BE2C (cell line): ENCODE measurements around the gene LDLRAD3.

Source experiments
- DNase-seq: peaks from one replicate; pipeline ENCODE4 v3.0.0-alpha.2; 2020
- H3K27me3 ChIP-seq: fragments of 250-450 bp; sonication (Bioruptor Pico); 2 replicates; pipeline ENCODE4 v1.5.1; 2020; ENCODE audit warnings: mild to moderate bottlenecking
- H3K36me3 ChIP-seq: fragments of 250-450 bp; sonication (Bioruptor Pico); 2 replicates; pipeline ENCODE4 v1.5.1; 2020; ENCODE audit warnings: mild to moderate bottlenecking
- H3K4me1 ChIP-seq: fragments of 250-450 bp; sonication (Bioruptor Pico); 2 replicates; pipeline ENCODE4 v1.5.1; 2020
- H3K4me3 ChIP-seq: 2 replicates; pipeline ENCODE4 v1.5.1; 2011; ENCODE audit warnings: low read depth, low read length
- H3K9me3 ChIP-seq: fragments of 250-450 bp; sonication (Bioruptor Pico); 2 replicates; pipeline ENCODE4 v1.5.1; 2020
- TF ChIP-seq, protein P1 (sequence below): IDR thresholded peaks from 2 replicates; pipeline ENCODE4 v1.5.1; 2012; ENCODE audit warnings: mild to moderate bottlenecking, low read depth, low read length

The LDLRAD3 gene

DNA sequence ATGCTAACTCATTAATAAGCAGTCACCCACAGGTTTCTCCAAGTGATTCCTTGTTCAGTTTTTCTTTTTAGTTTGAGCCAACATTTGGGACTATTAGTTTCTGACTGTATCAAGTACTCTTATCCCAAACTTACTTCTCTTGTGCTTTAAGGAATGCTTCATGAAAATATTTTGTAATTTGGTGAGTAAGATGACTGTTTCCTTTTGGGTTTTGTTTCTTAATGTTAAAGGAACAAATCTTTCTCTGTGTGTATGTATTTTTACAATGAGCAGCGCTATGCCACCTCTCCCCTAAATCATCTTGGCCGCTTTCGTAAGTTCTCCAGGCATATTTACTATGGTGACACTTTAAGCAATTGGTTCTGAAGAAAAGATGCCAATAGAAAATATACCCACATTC lies 72.4 kb downstream of the LDLRAD3 start:
- H3K9me3 ChIP-seq: no peaks in the 10 kb centered on the region
- DNase-seq: no peak
- H3K4me1 ChIP-seq: peaks cover 3% of the 10 kb centered on the region
- TF ChIP-seq, protein P1, sequence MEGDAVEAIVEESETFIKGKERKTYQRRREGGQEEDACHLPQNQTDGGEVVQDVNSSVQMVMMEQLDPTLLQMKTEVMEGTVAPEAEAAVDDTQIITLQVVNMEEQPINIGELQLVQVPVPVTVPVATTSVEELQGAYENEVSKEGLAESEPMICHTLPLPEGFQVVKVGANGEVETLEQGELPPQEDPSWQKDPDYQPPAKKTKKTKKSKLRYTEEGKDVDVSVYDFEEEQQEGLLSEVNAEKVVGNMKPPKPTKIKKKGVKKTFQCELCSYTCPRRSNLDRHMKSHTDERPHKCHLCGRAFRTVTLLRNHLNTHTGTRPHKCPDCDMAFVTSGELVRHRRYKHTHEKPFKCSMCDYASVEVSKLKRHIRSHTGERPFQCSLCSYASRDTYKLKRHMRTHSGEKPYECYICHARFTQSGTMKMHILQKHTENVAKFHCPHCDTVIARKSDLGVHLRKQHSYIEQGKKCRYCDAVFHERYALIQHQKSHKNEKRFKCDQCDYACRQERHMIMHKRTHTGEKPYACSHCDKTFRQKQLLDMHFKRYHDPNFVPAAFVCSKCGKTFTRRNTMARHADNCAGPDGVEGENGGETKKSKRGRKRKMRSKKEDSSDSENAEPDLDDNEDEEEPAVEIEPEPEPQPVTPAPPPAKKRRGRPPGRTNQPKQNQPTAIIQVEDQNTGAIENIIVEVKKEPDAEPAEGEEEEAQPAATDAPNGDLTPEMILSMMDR: no peak
- H3K4me3 ChIP-seq: no peak overlapping the region
- H3K36me3 ChIP-seq: no peaks in the 10 kb centered on the region
- no peaks in the 10 kb centered on the region for H3K27me3 ChIP-seq

DNA sequence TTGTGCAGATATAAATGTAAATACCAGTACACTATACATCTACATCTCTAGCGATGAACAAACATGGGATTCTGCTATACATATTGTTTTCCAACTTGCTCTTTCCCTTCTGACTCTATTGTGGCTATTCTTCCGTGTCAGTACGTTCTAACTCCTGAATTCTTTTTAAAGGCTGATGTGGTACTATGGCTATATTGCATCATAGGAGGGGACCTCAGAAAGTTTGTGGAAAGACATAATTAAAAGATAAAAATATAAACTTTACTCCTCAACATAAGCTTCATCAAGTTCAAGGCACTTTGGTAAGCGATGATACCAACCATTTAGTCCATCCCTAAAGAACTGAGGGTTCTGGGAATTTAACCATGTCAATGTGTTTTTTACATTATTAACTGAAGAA lies 72.8 kb downstream of the LDLRAD3 start:
- Histone ChIP-seq H3K36me3 (no peaks in the 10 kb centered on the region), H3K4me1 (peaks cover 3% of the 10 kb centered on the region), H3K9me3 (no peaks in the 10 kb centered on the region), H3K27me3 (no peaks in the 10 kb centered on the region), H3K4me3 (no peak overlapping the region)
- no peak for DNase-seq
- TF ChIP-seq, protein P1: no peak

DNA sequence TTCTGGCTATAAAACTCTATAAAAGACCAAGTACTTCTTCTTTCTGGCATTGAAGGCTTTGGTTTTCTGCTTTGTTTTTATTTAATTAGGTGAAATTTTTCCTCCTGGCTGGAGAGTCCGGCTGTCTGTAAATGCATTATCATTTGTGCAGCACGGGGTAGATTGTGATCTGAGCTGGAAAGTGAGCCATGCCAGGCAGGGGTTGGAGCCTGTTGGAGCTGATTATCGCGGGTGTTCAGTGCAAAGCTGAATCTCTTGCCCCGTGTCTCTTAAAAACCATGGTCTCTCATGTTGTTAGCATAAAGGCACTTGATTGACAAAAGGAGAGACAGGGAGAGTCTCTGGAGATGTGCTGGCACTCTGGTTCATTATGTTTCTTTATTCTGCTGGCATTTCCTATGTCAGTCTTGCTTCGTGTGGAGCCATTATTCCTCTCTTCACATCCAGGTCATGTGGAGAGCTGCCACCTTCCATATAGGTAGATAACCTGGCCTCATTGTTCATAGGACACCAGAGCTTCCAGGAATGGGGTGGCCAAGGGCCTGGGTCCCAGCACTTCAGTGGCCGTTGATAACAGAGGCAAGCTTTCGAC lies 75.2 kb downstream of the LDLRAD3 start:
- no peaks in the 10 kb centered on the region for H3K36me3 ChIP-seq
- no peaks in the 10 kb centered on the region; the same call in 1 of the 2 replicates for H3K4me1 ChIP-seq
- DNase-seq: peak; percentile 67
- no peaks in the 10 kb centered on the region for H3K27me3 ChIP-seq
- TF ChIP-seq, protein P1: no peak
- peak overlapping the region; percentile 32 for H3K4me3 ChIP-seq
- H3K9me3 ChIP-seq: no peaks in the 10 kb centered on the region

DNA sequence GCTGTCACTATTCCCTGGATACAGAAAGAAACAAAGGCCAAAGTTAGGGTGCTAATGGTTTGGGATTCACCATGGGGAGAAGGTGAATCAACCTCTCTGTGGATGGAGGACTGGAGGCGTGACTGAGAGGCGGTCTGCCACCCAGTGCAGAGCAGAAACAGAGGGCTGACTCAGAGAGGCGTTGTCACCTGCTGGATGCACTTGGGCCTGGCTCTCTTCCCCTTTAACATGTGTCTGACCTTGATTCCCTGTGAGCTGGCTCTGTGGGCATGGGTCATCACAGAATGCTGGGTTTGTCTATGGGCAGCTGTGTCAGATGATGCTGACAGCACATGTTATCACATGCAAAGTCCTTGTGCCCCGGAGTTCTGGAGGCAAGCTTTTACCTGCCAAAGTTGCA lies 75.9 kb downstream of the LDLRAD3 start:
- H3K36me3 ChIP-seq: no peaks in the 10 kb centered on the region
- no peaks in the 10 kb centered on the region; the same call in 1 of the 2 replicates for H3K4me1 ChIP-seq
- peak overlapping the region; percentile 32; the same call in 1 of the 2 replicates for H3K4me3 ChIP-seq
- TF ChIP-seq, protein P1: no peak
- no peaks in the 10 kb centered on the region for H3K27me3 ChIP-seq
- no peaks in the 10 kb centered on the region for H3K9me3 ChIP-seq
- DNase-seq: peak; percentile 45

DNA sequence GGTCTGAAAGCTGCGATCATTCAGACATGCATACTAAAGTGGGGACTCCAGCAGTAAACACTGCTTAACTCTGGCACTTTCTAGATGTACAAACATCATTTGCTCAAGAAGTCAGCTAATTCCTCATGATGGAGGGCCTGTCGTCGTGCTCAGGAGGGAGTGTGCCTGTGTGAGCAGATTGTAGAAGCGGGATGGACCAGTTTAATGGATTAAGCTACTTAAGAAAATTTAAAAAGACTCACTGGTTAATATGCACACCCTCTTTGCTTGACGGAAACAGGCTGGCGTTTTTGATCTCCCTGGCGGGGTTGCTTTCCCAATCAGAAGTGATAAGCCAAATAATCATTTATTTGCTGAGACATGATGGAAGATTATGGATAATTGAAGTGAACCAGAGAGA lies 79.0 kb downstream of the LDLRAD3 start:
- Histone ChIP-seq H3K4me3 (no peak overlapping the region), H3K9me3 (no peaks in the 10 kb centered on the region), H3K36me3 (no peaks in the 10 kb centered on the region), H3K4me1 (no peaks in the 10 kb centered on the region; the same call in 1 of the 2 replicates), H3K27me3 (no peaks in the 10 kb centered on the region)
- no peak for DNase-seq
- TF ChIP-seq, protein P1: no peak

DNA sequence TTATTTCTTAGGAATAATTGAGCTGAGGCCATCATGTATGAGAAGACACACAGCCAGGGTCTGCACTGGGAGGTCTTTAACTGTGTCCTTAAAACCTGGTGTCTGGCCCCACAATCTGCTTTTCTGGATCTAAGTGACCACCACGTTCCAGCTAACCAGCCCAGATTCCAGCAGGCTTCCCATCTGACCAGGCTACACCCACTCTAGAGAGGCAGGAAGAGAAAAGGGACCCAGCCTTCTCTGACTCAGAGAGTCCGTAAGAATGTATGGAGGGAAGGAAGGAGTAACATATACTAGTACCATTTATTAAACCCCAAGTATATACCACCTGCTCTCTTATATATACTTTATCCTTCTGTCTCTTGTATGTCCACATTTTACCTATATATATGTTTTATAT lies 80.1 kb downstream of the LDLRAD3 start:
- Histone ChIP-seq H3K4me1 (no peaks in the 10 kb centered on the region), H3K36me3 (no peaks in the 10 kb centered on the region), H3K4me3 (no peak overlapping the region), H3K27me3 (no peaks in the 10 kb centered on the region), H3K9me3 (no peaks in the 10 kb centered on the region)
- no peak for DNase-seq
- TF ChIP-seq, protein P1: no peak
